K562 treated with DMSO at 1 percent for 12 hours (cell line): ENCODE measurements around the gene ZNF468. TPM values are rescaled to one million over a fixed set of nuclear protein-coding genes. Genes with fewer than 3 reads are reported as not detected.

Source experiments
- total RNA-seq: library from RNA; unstranded; fragments of 300-600 nt; gene quantifications from 2 replicates; pipeline ENCODE4 v1.2.3, GENCODE V29; 2022; ENCODE audit not compliant: insufficient read depth

ZNF468 gene
- total RNA-seq, result 8.7 and 13.7 TPM in 2 replicates

DNA sequence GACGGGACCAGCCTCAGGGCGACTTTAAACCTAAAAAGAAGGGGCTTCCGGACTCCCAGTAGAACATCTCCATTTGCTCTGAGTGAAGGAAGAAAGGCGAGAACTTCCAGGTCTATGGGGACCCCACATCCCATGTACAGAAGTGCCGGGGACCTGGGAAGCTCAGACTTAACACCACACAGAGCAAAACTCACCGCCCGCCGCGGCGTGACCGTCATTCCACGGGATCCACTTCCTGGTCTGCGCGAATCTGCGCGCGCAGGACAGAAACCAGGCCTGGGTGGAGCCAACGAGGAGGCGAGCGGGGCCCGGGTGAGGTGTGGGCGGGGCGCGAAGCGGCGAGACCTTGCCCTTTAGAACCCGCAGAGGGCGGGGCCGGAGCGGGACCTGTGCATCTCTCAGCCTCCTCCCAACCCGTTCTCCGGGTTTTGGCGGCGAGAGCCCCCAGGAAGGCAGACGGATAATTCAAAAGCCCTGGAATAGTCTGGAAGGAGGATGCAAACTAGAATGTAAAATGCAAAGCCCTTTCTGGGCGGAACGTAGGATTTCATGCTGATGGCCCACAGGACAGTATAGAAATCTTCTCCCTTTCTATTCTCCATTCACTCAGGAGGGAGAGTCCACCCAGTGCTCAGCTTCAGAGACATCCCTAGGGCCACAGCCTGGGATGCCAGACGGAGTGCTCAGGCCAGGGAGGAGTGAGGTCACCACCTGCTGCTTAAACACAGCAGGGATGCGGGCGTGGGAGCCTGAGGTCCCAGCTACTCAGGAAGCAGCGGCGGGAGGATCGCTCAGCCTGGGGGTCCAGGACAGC, at the start of gene ZNF468:
Gene ZNF468 (minus strand): TSS at position 242 of the 814 bp plus-strand sequence. CDS start 3,347 bp downstream, outside the sequence.

GRCh38 chr19:52897138-52897935, 39.9 kb upstream of the ZNF468 start, which contains the start of gene ZNF320:
Gene ZNF320, minus strand, starts transcription at chr19:52897635. Its CDS starts 7,380 bp downstream, at chr19:52890255.

GRCh38 chr19:52821204-52821960, 36.0 kb downstream of the ZNF468 start, which contains the start of gene ZNF28:
Gene ZNF28, minus strand, starts transcription at chr19:52821633. Its CDS starts 3,675 bp downstream, at chr19:52817958.

Other genes starting within 250 kb of the ZNF468 start
- 8.8 and 47.6 TPM in 2 replicates for gene ZNF83, start 219.3 kb downstream of the ZNF468 start, total RNA-seq
- 2.3 and 9.4 TPM in 2 replicates for gene ZNF611, start 122.6 kb downstream of the ZNF468 start, total RNA-seq
- 2.5 and 6.5 TPM in 2 replicates for gene ZNF600, start 70.8 kb downstream of the ZNF468 start, total RNA-seq
- 3.3 and 11.7 TPM in 2 replicates for gene ZNF28, start 36.0 kb downstream of the ZNF468 start, total RNA-seq
- 5.2 TPM in 1 of 2 replicates, not detected in the other for gene ZNF320, start 40.0 kb upstream of the ZNF468 start, total RNA-seq
- gene ZNF888, start 65.8 kb upstream of the ZNF468 start, total RNA-seq, result 2.7 and 8.2 TPM in 2 replicates
- gene ZNF816, start 105.3 kb upstream of the ZNF468 start, total RNA-seq, result 4.8 and 6.8 TPM in 2 replicates
- gene ERVV-1, start 156.3 kb upstream of the ZNF468 start, total RNA-seq, result not detected in 2 replicates
- gene ERVV-2, start 187.1 kb upstream of the ZNF468 start, total RNA-seq, result 0.84 TPM in 1 of 2 replicates, not detected in the other
- gene ZNF160, start 245.8 kb upstream of the ZNF468 start, total RNA-seq, result 2.4 and 14.0 TPM in 2 replicates